BJ (cell line): ENCODE measurements around the gene HOXC11. TPM values are rescaled to one million over a fixed set of nuclear protein-coding genes. Genes with fewer than 3 reads are reported as not detected.

ENCODE experiments used
- CTCF ChIA-PET: fragments of 350-600 bp; formaldehyde crosslinking; extraction: SDS; loops from one replicate; lab custom pipeline; 2021; ENCODE audit warnings: antibody characterized with exemption, inconsistent platforms; lab: Yijun Ruan, JAX
- POLR2A ChIA-PET: fragments of 300-600 bp; sonication (Branson Sonifier 250); formaldehyde crosslinking; extraction: SDS; loops from one replicate; lab custom pipeline; 2021; ENCODE audit warnings: antibody characterized with exemption; lab: Charles Lee
- DNase-seq: peaks from one replicate; pipeline ENCODE4 v3.0.0-alpha.2; 2011; ENCODE audit warnings: low read depth
- H3K27me3 ChIP-seq: 2 replicates; pipeline ENCODE4 v1.6.0; 2011; ENCODE audit warnings: low read length; ENCODE audit not compliant: control insufficient read depth, insufficient read depth
- H3K36me3 ChIP-seq: 2 replicates; pipeline ENCODE4 v1.5.1; 2011; ENCODE audit warnings: low read length; ENCODE audit not compliant: control insufficient read depth, insufficient read depth
- H3K4me3 ChIP-seq: 2 replicates; pipeline ENCODE4 v1.5.1; 2011; ENCODE audit warnings: low read depth, mild to moderate bottlenecking, control low read depth, low read length
- polyA plus RNA-seq: library from polyadenylated mRNA; depleted of rRNA; stranded (reverse); fragments of >200 nt; gene quantifications from 2 replicates; pipeline ENCODE4 v1.2.3, GENCODE V29; 2011
- TF ChIP-seq, protein P1 (sequence below): IDR thresholded peaks from 2 replicates; pipeline ENCODE4 v1.5.1; 2011; ENCODE audit warnings: low read depth, mild to moderate bottlenecking, control low read depth, inconsistent platforms, low read length, moderate library complexity; ENCODE audit not compliant: insufficient read depth

Gene HOXC11
- polyA plus RNA-seq, 1 experiment: 4.9 TPM

DNA sequence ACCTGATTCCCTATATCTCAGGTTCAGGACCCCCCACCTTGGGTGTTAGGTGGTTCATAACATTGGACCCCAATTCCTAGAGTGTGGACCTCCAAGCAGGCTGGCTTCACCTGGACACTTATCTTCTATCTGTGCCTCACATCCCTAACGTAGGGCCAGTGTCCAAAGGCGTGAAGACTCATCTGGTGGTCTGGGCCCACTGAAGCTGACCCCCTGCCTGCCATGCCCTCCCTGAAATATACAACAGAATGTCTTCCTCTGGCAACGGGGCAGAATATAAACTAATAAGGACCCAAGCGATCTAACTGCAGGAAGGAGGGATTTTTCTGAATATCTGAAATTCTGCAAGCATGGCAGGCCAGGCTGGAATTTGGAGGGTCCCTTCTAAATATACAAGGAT, 28.7 kb upstream of the HOXC11 start:
- ChIA-PET CTCF (no interaction called here), POLR2A (no interaction called here)
- H3K36me3 ChIP-seq: no peaks in the 10 kb centered on the region
- H3K4me3 ChIP-seq: no peak overlapping the region
- no peak for DNase-seq
- TF ChIP-seq, protein P1, sequence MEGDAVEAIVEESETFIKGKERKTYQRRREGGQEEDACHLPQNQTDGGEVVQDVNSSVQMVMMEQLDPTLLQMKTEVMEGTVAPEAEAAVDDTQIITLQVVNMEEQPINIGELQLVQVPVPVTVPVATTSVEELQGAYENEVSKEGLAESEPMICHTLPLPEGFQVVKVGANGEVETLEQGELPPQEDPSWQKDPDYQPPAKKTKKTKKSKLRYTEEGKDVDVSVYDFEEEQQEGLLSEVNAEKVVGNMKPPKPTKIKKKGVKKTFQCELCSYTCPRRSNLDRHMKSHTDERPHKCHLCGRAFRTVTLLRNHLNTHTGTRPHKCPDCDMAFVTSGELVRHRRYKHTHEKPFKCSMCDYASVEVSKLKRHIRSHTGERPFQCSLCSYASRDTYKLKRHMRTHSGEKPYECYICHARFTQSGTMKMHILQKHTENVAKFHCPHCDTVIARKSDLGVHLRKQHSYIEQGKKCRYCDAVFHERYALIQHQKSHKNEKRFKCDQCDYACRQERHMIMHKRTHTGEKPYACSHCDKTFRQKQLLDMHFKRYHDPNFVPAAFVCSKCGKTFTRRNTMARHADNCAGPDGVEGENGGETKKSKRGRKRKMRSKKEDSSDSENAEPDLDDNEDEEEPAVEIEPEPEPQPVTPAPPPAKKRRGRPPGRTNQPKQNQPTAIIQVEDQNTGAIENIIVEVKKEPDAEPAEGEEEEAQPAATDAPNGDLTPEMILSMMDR: no peak
- peaks cover 57% of the 10 kb centered on the region for H3K27me3 ChIP-seq

DNA sequence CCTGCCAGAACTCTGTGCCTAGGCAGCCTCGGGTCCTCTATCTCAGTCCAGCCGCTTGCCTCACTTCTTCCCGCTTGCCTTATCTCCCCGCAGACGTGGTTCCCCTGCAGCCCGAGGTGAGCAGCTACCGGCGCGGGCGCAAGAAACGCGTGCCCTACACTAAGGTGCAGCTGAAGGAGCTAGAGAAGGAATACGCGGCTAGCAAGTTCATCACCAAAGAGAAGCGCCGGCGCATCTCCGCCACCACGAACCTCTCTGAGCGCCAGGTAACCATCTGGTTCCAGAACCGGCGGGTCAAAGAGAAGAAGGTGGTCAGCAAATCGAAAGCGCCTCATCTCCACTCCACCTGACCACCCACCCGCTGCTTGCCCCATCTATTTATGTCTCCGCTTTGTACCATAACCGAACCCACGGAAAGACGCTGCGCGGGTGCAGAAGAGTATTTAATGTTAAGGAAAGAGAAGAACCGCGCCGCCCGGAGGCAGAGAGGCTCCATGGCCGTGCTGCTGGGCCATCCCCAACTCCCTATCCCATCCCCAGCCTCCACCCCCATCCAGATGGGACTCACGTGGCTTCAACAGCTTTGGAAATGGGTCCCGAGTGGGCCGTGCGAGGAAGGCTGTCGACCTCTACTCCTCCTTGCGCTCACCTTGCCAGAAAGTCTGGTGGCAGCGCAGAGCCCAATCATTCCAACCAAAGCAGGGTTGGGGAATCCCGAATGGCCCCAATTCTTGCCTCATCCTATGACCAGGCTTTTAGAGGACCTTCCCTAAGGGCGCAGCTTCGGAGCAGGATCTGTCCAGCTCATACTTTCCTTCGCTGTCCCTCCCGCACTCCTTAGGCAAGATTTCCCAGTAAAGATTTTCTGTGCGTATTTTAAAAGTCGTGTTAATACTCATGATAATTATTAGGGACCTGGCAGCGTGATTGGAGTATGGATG, 27.7 kb upstream of the HOXC11 start:
- Histone ChIP-seq H3K36me3 (no peaks in the 10 kb centered on the region), H3K4me3 (no peak overlapping the region), H3K27me3 (peaks cover 60% of the 10 kb centered on the region)
- POLR2A ChIA-PET: interaction anchor here (0.7 kb wide), 1 partner anchor 175 kb away, joined by 4 read pairs; no protein-coding TSS in a partner anchor
- TF ChIP-seq, protein P1: no peak
- CTCF ChIA-PET: interaction anchor here (0.6 kb wide), 1 partner anchor 16 kb away, joined by 3 read pairs; no protein-coding TSS in a partner anchor
- no peak for DNase-seq

DNA sequence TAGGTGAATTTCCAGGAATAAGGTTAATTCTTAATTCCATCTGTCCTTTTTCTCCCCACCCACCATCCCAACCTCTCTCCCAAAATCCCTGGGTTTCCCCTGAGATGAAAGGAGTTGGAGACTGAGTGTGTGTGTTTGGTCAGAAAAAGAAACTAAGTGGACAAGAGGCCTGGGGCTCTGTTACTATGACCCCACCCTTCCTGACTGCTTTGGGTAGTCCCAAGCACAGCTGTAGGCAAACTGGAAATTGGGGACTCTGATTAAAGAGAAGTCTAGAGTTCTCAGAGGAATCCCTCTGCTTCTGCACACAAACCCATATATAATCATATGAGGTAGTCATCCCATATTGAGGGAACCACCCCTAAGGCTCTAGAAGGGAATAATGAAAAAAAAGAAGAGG, 25.2 kb upstream of the HOXC11 start:
- POLR2A ChIA-PET: no interaction called here
- H3K4me3 ChIP-seq: no peak overlapping the region
- CTCF ChIA-PET: interaction anchor here (0.6 kb wide), 1 partner anchor 51 kb away, joined by 3 read pairs; no protein-coding TSS in a partner anchor
- no peak for DNase-seq
- peaks cover 72% of the 10 kb centered on the region for H3K27me3 ChIP-seq
- TF ChIP-seq, protein P1: no peak
- H3K36me3 ChIP-seq: no peaks in the 10 kb centered on the region

DNA sequence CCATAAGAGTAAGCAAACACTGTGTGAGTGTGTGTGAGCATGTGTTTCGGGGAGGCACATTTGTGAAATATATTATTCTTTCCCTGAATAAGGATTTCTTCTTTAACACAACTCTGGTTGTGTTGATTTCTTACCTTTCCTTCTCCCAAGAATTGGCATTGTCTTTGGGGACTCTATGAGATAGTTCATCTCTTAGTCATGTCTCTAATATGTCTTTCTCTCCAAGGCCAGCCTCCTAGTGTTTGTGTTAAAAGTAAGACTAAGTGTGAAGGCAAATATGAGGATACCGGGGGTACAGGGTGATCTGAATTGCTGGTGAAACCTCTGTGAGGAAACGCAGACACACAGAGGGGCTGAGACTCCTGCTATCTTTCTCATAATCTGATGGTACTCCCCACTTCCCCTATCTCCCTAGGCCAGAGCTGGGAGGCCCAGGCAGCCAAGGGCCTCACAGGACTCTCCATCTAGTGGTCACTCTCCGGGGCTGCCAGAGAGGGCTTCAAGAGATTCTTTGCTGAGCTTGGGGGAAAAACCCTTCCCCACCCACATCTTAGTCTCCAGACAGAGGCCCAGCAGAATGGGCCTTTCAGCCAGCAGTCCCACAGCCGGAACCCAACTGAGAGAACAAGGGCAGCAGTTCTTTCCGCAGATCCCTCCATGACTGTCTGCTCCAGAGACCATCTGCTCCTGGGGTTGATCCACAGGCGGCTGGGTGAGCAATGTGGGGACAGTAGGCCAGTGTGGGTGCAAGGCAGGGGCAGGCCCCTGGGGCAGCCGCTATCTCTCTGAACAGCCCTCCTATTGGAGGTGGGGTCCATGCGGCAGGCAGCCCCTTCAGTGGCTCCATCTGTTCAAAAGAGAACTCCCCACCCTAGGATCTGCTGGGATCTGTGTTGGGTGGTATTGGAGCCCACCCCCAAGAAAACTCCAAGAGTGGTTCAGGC, 24.0 kb upstream of the HOXC11 start:
- no peaks in the 10 kb centered on the region for H3K36me3 ChIP-seq
- DNase-seq: no peak
- POLR2A ChIA-PET: no interaction called here
- no peak overlapping the region for H3K4me3 ChIP-seq
- peaks cover 73% of the 10 kb centered on the region for H3K27me3 ChIP-seq
- CTCF ChIA-PET: interaction anchor here (0.6 kb wide), 1 partner anchor 171 kb away, joined by 3 read pairs; no protein-coding TSS in a partner anchor
- TF ChIP-seq, protein P1: no peak
